Stomach smooth muscle (tissue), 2 donors: ENCODE data around the gene MCFD2.
A peak's percentile ranks its signal among the peaks of the same experiment; 100 is the strongest.

Source experiments
- H3K27ac ChIP-seq: one replicate; pipeline ENCODE4 v1.7.0; 2013; ENCODE audit warnings: mild to moderate bottlenecking, low read length, inconsistent platforms
- H3K27me3 ChIP-seq, 2 donors: one replicate each; pipeline ENCODE4 v1.7.0; 2013; ENCODE audit warnings: low read length in 2 of 2; ENCODE audit not compliant: insufficient read depth in 2 of 2, control insufficient read depth in 1 of 2
- H3K36me3 ChIP-seq, 2 donors: one replicate each; pipeline ENCODE4 v1.7.0; 2013; ENCODE audit warnings: low read length in 2 of 2; ENCODE audit not compliant: control insufficient read depth in 2 of 2, insufficient read depth in 2 of 2
- H3K4me1 ChIP-seq: one replicate; pipeline ENCODE4 v1.7.0; 2013; ENCODE audit warnings: low read length; ENCODE audit not compliant: control insufficient read depth, insufficient read depth
- H3K4me3 ChIP-seq, 2 donors: one replicate each; pipeline ENCODE4 v1.7.0; 2013; ENCODE audit warnings: low read length in 2 of 2
- H3K9ac ChIP-seq, 2 donors: one replicate each; pipeline ENCODE4 v1.7.0; 2013; ENCODE audit warnings: low read length in 2 of 2, mild to moderate bottlenecking in 1 of 2
- H3K9me3 ChIP-seq, 2 donors: one replicate each; pipeline ENCODE4 v1.7.0; 2013; ENCODE audit warnings: low read length in 2 of 2; ENCODE audit not compliant: control insufficient read depth in 2 of 2
- donor health status: healthy.
- donor health status: Pancreatic carcinoma.

MCFD2 gene

GRCh38 chr2:46915281-46915810, at the start of gene MCFD2:
TSS of gene MCFD2 (minus strand) at chr2:46915806. CDS start at chr2:46909171, 6,635 bp downstream.
- no peaks in the 10 kb centered on the region for H3K9me3 ChIP-seq
- H3K4me1 ChIP-seq = peaks cover 20% of the 10 kb centered on the region
- peak within 1 kb of the TSS; percentile 95 to 97 for H3K9ac ChIP-seq
- peak within 1 kb of the TSS; percentile 94 for H3K27ac ChIP-seq
- H3K27me3 ChIP-seq = no peaks in the 10 kb centered on the region
- H3K36me3 ChIP-seq = peaks cover under 1 to 2% of the 10 kb centered on the region in 2 donors
- peak within 1 kb of the TSS; percentile 64 to 96 for H3K4me3 ChIP-seq

DNA sequence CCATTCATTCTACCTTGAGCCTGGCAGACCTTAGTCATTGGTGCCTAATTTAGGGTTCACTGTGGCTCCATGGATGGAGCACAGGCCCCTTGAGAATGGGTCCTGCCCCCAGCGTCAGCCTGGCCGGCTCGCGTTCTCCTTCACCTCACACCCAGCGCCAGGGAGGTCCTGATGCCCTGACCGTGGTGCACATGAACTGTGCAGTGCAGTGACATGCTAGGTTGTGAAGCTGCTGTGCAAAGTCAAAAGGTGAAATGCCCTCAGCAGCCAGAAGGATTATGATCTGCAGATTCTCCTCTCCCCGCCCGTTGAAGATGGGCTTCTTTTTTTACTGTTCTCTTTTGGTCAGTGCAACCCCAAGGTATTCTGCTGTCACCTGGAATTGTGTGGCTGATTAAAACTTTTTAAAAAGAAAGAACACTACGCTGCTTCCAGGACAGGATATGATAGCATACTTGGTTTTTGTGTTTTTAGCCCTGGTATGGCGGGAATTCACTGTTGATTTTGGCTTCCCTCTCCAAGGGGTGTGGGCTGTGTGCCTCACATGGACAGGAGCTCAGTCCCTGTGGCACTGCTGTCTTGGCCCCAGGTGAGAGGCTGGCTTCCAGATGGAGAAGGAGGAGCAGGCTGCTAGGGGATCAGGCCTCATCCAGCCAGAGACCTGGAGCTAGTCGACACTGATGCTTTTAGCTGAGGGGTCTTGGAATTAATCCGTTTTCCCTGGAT, 49.4 kb upstream of the MCFD2 start:
- Histone ChIP-seq H3K27ac (peak overlapping the region; percentile 24), H3K27me3 (no peaks in the 10 kb centered on the region), H3K4me1 (peaks cover 10% of the 10 kb centered on the region)

DNA sequence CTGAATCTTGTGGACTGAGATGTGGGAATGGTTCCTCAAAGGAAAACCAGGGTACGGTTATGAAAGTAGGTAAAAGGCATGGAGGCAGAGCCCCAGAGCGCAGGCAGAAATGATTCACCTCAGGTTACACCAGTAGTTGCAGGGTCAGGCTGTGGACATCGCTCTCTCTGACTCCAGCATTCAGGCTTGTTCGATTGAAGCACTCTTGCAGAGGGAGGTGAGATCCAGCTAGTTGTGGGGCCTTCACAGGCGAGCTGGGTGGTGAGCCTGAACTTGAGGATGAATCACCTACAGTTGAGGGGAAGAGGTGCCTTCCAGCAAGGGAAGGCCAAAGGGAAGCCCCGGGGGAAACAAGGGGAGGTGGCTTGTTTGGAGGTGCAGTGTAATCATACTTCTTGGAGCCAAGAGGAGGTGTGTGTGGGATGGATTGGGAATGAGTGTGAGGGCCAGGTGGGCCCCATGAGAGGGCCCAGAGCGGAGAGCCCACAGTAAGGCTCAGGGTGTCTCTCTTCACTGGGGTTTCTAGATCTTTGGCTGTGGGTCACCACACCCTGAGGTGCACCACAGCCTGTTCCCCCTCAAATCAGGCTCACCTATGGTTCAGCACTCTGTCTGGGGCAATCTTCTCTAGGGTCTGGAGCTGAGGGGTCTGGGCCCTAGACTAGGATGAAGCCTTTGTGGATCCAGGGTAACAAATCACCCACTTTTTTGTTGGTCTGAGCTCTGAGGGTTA, 48.5 kb upstream of the MCFD2 start:
- peak overlapping the region; percentile 24 for H3K27ac ChIP-seq

More for the DNA sequence above, 49.4 kb upstream of the MCFD2 start:
- Histone ChIP-seq H3K9me3 (no peaks in the 10 kb centered on the region), H3K36me3 (peaks cover 9 to 16% of the 10 kb centered on the region in 2 donors), H3K9ac (no peak overlapping the region), H3K4me3 (no peak overlapping the region)

GRCh38 chr2:46963210-46963609, 47.6 kb upstream of the MCFD2 start:
- no peak overlapping the region for H3K4me3 ChIP-seq
- H3K27me3 ChIP-seq = no peaks in the 10 kb centered on the region
- no peaks in the 10 kb centered on the region for H3K9me3 ChIP-seq
- H3K4me1 ChIP-seq = peaks cover 8% of the 10 kb centered on the region
- H3K36me3 ChIP-seq = peaks cover 17 to 29% of the 10 kb centered on the region in 2 donors
- no peak overlapping the region for H3K27ac ChIP-seq
- H3K9ac ChIP-seq = no peak overlapping the region

More for the DNA sequence above, 48.5 kb upstream of the MCFD2 start:
- peaks cover 10 to 20% of the 10 kb centered on the region in 2 donors for H3K36me3 ChIP-seq
- H3K9ac ChIP-seq = no peak overlapping the region
- no peaks in the 10 kb centered on the region for H3K27me3 ChIP-seq
- peaks cover 10% of the 10 kb centered on the region for H3K4me1 ChIP-seq
- no peaks in the 10 kb centered on the region for H3K9me3 ChIP-seq
- H3K4me3 ChIP-seq = no peak overlapping the region

GRCh38 chr2:46962751-46963150, 47.1 kb upstream of the MCFD2 start:
- no peaks in the 10 kb centered on the region for H3K9me3 ChIP-seq
- peaks cover 20 to 33% of the 10 kb centered on the region in 2 donors for H3K36me3 ChIP-seq
- H3K4me1 ChIP-seq = peaks cover 3% of the 10 kb centered on the region
- H3K4me3 ChIP-seq = no peak overlapping the region
- H3K27ac ChIP-seq = no peak overlapping the region
- no peaks in the 10 kb centered on the region for H3K27me3 ChIP-seq
- no peak overlapping the region for H3K9ac ChIP-seq

GRCh38 chr2:46960618-46961017, 45.0 kb upstream of the MCFD2 start:
- H3K27ac ChIP-seq = no peak overlapping the region
- H3K9me3 ChIP-seq = no peaks in the 10 kb centered on the region
- no peak overlapping the region for H3K9ac ChIP-seq
- peaks cover 33 to 48% of the 10 kb centered on the region in 2 donors for H3K36me3 ChIP-seq
- peaks cover 5% of the 10 kb centered on the region for H3K4me1 ChIP-seq
- H3K27me3 ChIP-seq = no peaks in the 10 kb centered on the region
- H3K4me3 ChIP-seq = no peak overlapping the region

GRCh38 chr2:46958431-46959017, 42.9 kb upstream of the MCFD2 start:
- H3K4me3 ChIP-seq = no peak overlapping the region
- H3K36me3 ChIP-seq = peaks cover 33 to 50% of the 10 kb centered on the region in 2 donors
- peaks cover 18% of the 10 kb centered on the region for H3K4me1 ChIP-seq
- no peak overlapping the region for H3K9ac ChIP-seq
- H3K9me3 ChIP-seq = no peaks in the 10 kb centered on the region
- H3K27me3 ChIP-seq = no peaks in the 10 kb centered on the region
- H3K27ac ChIP-seq = no peak overlapping the region

DNA sequence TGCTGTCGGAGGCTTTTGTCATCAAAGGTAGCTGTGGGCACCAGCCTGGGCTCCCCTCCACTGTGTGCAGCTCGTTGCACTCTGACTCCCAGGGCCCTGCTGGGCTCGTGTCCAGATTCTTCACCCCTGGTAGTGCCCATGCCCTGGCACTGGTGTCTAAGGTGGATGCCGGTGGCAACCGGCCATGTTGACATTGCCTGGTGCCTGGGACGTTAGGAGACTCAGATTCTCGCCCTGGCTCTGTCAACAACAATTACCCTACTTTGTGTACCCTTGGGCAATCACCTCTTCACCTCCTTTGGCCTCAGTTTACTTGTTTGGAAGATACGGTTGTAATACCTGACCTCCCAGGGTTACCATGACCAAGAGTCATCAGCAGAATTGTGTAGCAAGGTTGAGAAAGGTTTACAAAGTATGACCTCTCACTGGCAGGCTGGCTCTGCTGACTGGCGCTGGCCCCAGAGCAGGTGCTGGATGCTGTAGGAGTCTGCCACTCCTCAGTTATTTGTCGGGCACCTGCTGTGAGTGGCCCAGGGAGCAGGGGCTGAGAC, 41.5 kb upstream of the MCFD2 start:
- peaks cover 29 to 49% of the 10 kb centered on the region in 2 donors for H3K36me3 ChIP-seq
- no peaks in the 10 kb centered on the region for H3K9me3 ChIP-seq
- H3K27me3 ChIP-seq = no peaks in the 10 kb centered on the region
- H3K4me1 ChIP-seq = peaks cover 18% of the 10 kb centered on the region
- no peak overlapping the region for H3K27ac ChIP-seq
- H3K9ac ChIP-seq = no peak overlapping the region
- H3K4me3 ChIP-seq = no peak overlapping the region

DNA sequence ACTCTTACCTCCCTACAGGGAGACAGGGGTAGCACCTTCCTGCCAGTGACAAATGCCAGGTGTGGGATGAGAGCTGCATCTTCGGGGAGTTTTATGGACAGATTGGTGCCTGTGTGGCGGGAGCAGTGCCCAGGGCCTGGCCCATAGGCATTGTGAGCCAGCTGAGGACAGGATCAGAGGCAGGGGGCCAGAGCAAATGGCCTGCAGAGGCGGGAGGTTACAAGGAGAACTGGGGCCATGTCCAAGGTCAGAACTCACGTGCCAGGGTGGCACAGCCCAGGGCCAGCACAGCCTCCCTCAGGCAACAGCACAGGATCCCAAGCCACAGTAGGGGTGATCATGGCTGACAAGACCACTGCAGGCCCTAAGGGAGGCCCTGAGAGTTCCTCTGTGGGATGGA, 40.2 kb upstream of the MCFD2 start:
- H3K27ac ChIP-seq = peak overlapping the region; percentile 55
- no peak overlapping the region for H3K9ac ChIP-seq
- H3K27me3 ChIP-seq = no peaks in the 10 kb centered on the region
- no peaks in the 10 kb centered on the region for H3K9me3 ChIP-seq
- H3K36me3 ChIP-seq = peaks cover 35 to 52% of the 10 kb centered on the region in 2 donors
- peaks cover 18% of the 10 kb centered on the region for H3K4me1 ChIP-seq
- no peak overlapping the region for H3K4me3 ChIP-seq

GRCh38 chr2:46954951-46955571, 39.5 kb upstream of the MCFD2 start:
- Histone ChIP-seq H3K36me3 (peaks cover 36 to 49% of the 10 kb centered on the region in 2 donors), H3K4me1 (peaks cover 18% of the 10 kb centered on the region), H3K27me3 (no peaks in the 10 kb centered on the region), H3K27ac (peak overlapping the region; percentile 55), H3K9me3 (no peaks in the 10 kb centered on the region), H3K4me3 (peak overlapping the region; percentile 15 to 24), H3K9ac (no peak overlapping the region)
